IMR-90 (cell line): Measurements from ENCODE around the gene VAT1. TPM values are rescaled to one million over a fixed set of nuclear protein-coding genes. Genes with fewer than 3 reads are reported as not detected.

Source experiments
- ATAC-seq: fragments of 200-7000 bp; cut with Tn5 transposase; 2 replicates; pipeline ENCODE4 v1.9.1; 2020; ENCODE audit warnings: low read depth, mild to moderate bottlenecking, moderate library complexity
- BruUV-seq: library from RNA; stranded (reverse); fragments of 400-500 nt; replicated peaks from 2 replicates; lab custom pipeline; 2021; lab: Mats Ljungman, UMichigan
- CTCF ChIA-PET: fragments of 300-600 bp; formaldehyde crosslinking; extraction: SDS; loops from one replicate; lab custom pipeline; 2021; ENCODE audit warnings: antibody characterized with exemption; lab: Yijun Ruan, JAX
- POLR2A ChIA-PET: fragments of 300-600 bp; sonication (Branson Sonifier 250); formaldehyde crosslinking; loops from one replicate; lab custom pipeline; 2022; ENCODE audit warnings: antibody characterized with exemption; ENCODE audit not compliant: unreplicated experiment; lab: Charles Lee
- DNase-seq: peaks from one replicate; pipeline ENCODE4 v3.0.0; 2013
- H2AFZ ChIP-seq: replicated peaks from 2 replicates; pipeline ENCODE3; 2013; ENCODE audit warnings: low read length, mild to moderate bottlenecking; ENCODE audit not compliant: poor library complexity
- H2AK5ac ChIP-seq: 2 replicates; pipeline ENCODE4 v1.6.1; 2013; ENCODE audit warnings: low read depth, low read length, inconsistent platforms
- H2AK9ac ChIP-seq: replicated peaks from 2 replicates; pipeline ENCODE3; 2013; ENCODE audit warnings: mild to moderate bottlenecking, low read depth, low read length, moderate library complexity; ENCODE audit not compliant: poor library complexity
- H2BK120ac ChIP-seq: 2 replicates; pipeline ENCODE4 v1.6.1; 2013; ENCODE audit warnings: low read depth, low read length, inconsistent platforms
- H2BK15ac ChIP-seq: 3 replicates; pipeline ENCODE4 v1.6.1; 2013; ENCODE audit warnings: low read depth, low read length, inconsistent platforms
- H2BK20ac ChIP-seq: 2 replicates; pipeline ENCODE4 v1.6.1; 2013; ENCODE audit warnings: low read depth, mild to moderate bottlenecking, inconsistent platforms, low read length, moderate library complexity
- H2BK5ac ChIP-seq: 2 replicates; pipeline ENCODE4 v1.6.1; 2013; ENCODE audit warnings: mild to moderate bottlenecking, low read depth, low read length, inconsistent platforms; ENCODE audit not compliant: poor library complexity, severe bottlenecking
- H3K14ac ChIP-seq: replicated peaks from 2 replicates; pipeline ENCODE4 v1.6.1; 2013; ENCODE audit warnings: low read depth, low read length, inconsistent platforms
- H3K18ac ChIP-seq: 2 replicates; pipeline ENCODE4 v1.6.1; 2013; ENCODE audit warnings: low read depth, low read length, control low read depth
- H3K23ac ChIP-seq: 2 replicates; pipeline ENCODE4 v1.6.1; 2013; ENCODE audit warnings: low read depth, low read length, inconsistent platforms
- H3K27ac ChIP-seq: 2 replicates; pipeline ENCODE4 v1.5.1; 2013; ENCODE audit warnings: mild to moderate bottlenecking, control low read depth, low read length; ENCODE audit not compliant: insufficient read depth
- H3K27me3 ChIP-seq: 2 replicates; pipeline ENCODE4 v1.6.1; 2013; ENCODE audit warnings: low read length; ENCODE audit not compliant: control insufficient read depth, insufficient read depth
- H3K36me3 ChIP-seq: 2 replicates; pipeline ENCODE4 v1.6.1; 2013; ENCODE audit warnings: low read length, mixed read lengths; ENCODE audit not compliant: control insufficient read depth, insufficient read depth
- H3K4ac ChIP-seq: 2 replicates; pipeline ENCODE4 v1.6.1; 2013; ENCODE audit warnings: low read depth, low read length, inconsistent platforms
- H3K4me1 ChIP-seq: 2 replicates; pipeline ENCODE4 v1.6.1; 2013; ENCODE audit warnings: low read length, mixed read lengths; ENCODE audit not compliant: control insufficient read depth, insufficient read depth
- H3K4me2 ChIP-seq: 2 replicates; pipeline ENCODE4 v1.6.1; 2013; ENCODE audit warnings: low read depth, mild to moderate bottlenecking, control low read depth, low read length, moderate library complexity
- H3K4me3 ChIP-seq: 2 replicates; pipeline ENCODE4 v1.5.1; 2013; ENCODE audit warnings: low read depth, mild to moderate bottlenecking, control low read depth, low read length, moderate library complexity; ENCODE audit not compliant: insufficient read depth
- H3K56ac ChIP-seq: 2 replicates; pipeline ENCODE4 v1.6.1; 2013; ENCODE audit warnings: low read length, inconsistent platforms; ENCODE audit not compliant: insufficient read depth; ENCODE audit errors: extremely low read depth
- H3K79me1 ChIP-seq, 2 experiments: 2 replicates each; pipeline ENCODE4 v1.6.1; 2013; ENCODE audit warnings: low read length in 2 of 2, inconsistent platforms in 1 of 2, low read depth in 1 of 2
- H3K9ac ChIP-seq: 2 replicates; pipeline ENCODE4 v1.6.1; 2013; ENCODE audit warnings: low read depth, low read length, control low read depth
- H3K9me1 ChIP-seq: 2 replicates; pipeline ENCODE4 v1.6.1; 2013; ENCODE audit warnings: low read length, inconsistent platforms; ENCODE audit not compliant: insufficient read depth
- H3K9me3 ChIP-seq: 2 replicates; pipeline ENCODE4 v1.6.1; 2013; ENCODE audit warnings: low read length; ENCODE audit not compliant: control insufficient read depth, insufficient read depth
- H4K20me1 ChIP-seq: 2 replicates; pipeline ENCODE4 v1.6.1; 2013; ENCODE audit warnings: low read length, inconsistent platforms; ENCODE audit not compliant: insufficient read depth
- H4K5ac ChIP-seq: 2 replicates; pipeline ENCODE4 v1.6.1; 2013; ENCODE audit warnings: mild to moderate bottlenecking, low read depth, low read length, control low read depth
- H4K8ac ChIP-seq, 2 experiments: 2 replicates each; pipeline ENCODE4 v1.6.1; 2013; ENCODE audit warnings: low read depth in 2 of 2, low read length in 2 of 2, control low read depth in 1 of 2, inconsistent platforms in 1 of 2
- H4K91ac ChIP-seq: 2 replicates; pipeline ENCODE4 v1.6.1; 2013; ENCODE audit warnings: low read depth, low read length, inconsistent platforms; ENCODE audit not compliant: insufficient read depth
- BHLHE40 ChIP-seq: fragments of 150-350 bp; IDR thresholded peaks from 2 replicates; pipeline ENCODE4 v1.6.1; 2016; ENCODE audit warnings: mild to moderate bottlenecking, low read depth, low read length
- CEBPB ChIP-seq: IDR thresholded peaks from 2 replicates; pipeline ENCODE4 v1.6.1; 2012; ENCODE audit warnings: low read depth, low read length, improper control_type of control experiment
- CHD1 ChIP-seq: IDR thresholded peaks from 2 replicates; pipeline ENCODE4 v1.6.1; 2012; ENCODE audit warnings: low read depth, low read length, improper control_type of control experiment
- FOS ChIP-seq: fragments of 150-350 bp; IDR thresholded peaks from 2 replicates; pipeline ENCODE4 v1.6.1; 2016; ENCODE audit warnings: low read depth, low read length
- MAFK ChIP-seq: IDR thresholded peaks from 2 replicates; pipeline ENCODE4 v1.6.1; 2012; ENCODE audit warnings: low read depth, low read length, improper control_type of control experiment
- MXI1 ChIP-seq: IDR thresholded peaks from 2 replicates; pipeline ENCODE4 v1.6.1; 2012; ENCODE audit warnings: low read depth, mild to moderate bottlenecking, low read length, moderate library complexity, borderline replicate concordance
- POLR2A ChIP-seq: IDR thresholded peaks from 2 replicates; pipeline ENCODE4 v1.6.1; 2012; ENCODE audit warnings: mild to moderate bottlenecking, low read depth, low read length
- RAD21 ChIP-seq: IDR thresholded peaks from 2 replicates; pipeline ENCODE4 v1.6.1; 2012; ENCODE audit warnings: low read length, improper control_type of control experiment
- RCOR1 ChIP-seq: IDR thresholded peaks from 2 replicates; pipeline ENCODE4 v1.6.1; 2012; ENCODE audit warnings: mild to moderate bottlenecking, low read length, improper control_type of control experiment; ENCODE audit not compliant: insufficient replicate concordance
- RFX5 ChIP-seq: IDR thresholded peaks from 2 replicates; pipeline ENCODE4 v1.8.0; 2012; ENCODE audit warnings: low read depth, mild to moderate bottlenecking, low read length, moderate library complexity
- SMC3 ChIP-seq: fragments of 150-350 bp; IDR thresholded peaks from 2 replicates; pipeline ENCODE4 v1.6.1; 2016; ENCODE audit warnings: low read depth, mild to moderate bottlenecking, antibody characterized with exemption, low read length, moderate library complexity
- WGBS, 2 experiments: methylation state at CpG; one replicate each; pipeline versions ENCODE4 v1.1.5 to v1.1.7; 2013; ENCODE audit warnings: missing lambda C conversion rate in 2 of 2; ENCODE audit not compliant: insufficient read length in 1 of 2; ENCODE audit errors: extremely low coverage in 2 of 2; 5-methylcytosine and 5-hydroxymethylcytosine counted together
- dilution Hi-C: fragments of 300-500 bp; cut with HindIII; formaldehyde crosslinking; loops from one replicate; pipeline ENCODE4 v1.14.3; 2018; ENCODE audit warnings: low sequenced_read_pairs; ENCODE audit not compliant: unreplicated experiment
- in situ Hi-C: fragments of 300-500 bp; cut with MboI; formaldehyde crosslinking; loops from 3 replicates; pipeline ENCODE4 v1.14.3; 2019; ENCODE audit warnings: low sequenced_read_pairs, inconsistent platforms, mixed read lengths
- intact Hi-C: fragments of 100-400 bp; cut with micrococcal nuclease; formaldehyde crosslinking; loops from 2 replicates; pipeline ENCODE4 v1.10.0; 2022
- polyA plus RNA-seq, 3 experiments: library from polyadenylated mRNA; depleted of rRNA; stranded (reverse); fragments of >200 nt; gene quantifications; 2 replicates each; pipeline ENCODE4 v1.2.3, GENCODE V29; 2012; ENCODE audit warnings: low replicate concordance in 1 of 3
- total RNA-seq: library from RNA; depleted of rRNA; stranded (reverse); fragments of >200 nt; gene quantifications from 2 replicates; pipeline ENCODE4 v1.2.3, GENCODE V29; 2012
- TF ChIP-seq, protein P1 (sequence below): conservative IDR thresholded peaks from 2 replicates; pipeline ENCODE4 v1.5.1; 2012; ENCODE audit warnings: mild to moderate bottlenecking, low read depth, low read length, improper control_type of control experiment
- TF ChIP-seq, protein P2 (sequence below): fragments of 150-350 bp; IDR thresholded peaks from 2 replicates; pipeline ENCODE4 v1.6.1; 2016; ENCODE audit warnings: low read depth, mild to moderate bottlenecking, low read length, moderate library complexity, borderline replicate concordance
- TF ChIP-seq, protein P3 (sequence below): fragments of 150-350 bp; IDR thresholded peaks from 2 replicates; pipeline ENCODE4 v1.6.1; 2017; ENCODE audit warnings: mild to moderate bottlenecking, antibody characterized with exemption, low read length, low read depth

Gene VAT1
- total and polyA plus RNA-seq, 2 of the 4 experiments (the other 2 are of a cell fraction) = 97.3 to 101 TPM

DNA sequence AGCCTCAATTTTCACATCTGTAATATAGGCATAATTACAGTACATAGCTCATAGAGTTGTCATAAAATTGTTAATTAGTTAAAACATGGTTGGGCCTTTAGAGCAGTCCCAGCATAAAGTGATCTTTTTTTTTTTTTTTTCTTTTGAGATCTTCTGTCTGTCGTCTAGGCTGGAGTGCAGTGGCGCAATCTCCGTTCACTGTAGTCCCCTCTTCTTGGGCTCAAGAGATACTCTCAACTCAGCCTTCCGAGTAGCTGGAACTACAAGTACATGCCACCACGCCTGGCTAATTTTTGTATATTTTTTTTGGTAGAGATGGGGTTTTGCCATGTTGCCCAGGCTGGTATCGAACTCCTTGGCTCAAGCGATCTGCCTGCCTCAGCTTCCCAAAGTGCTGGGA is 33.9 kb upstream of the VAT1 start:
- ChIA-PET POLR2A (no interaction called here), CTCF (no interaction called here)
- H3K36me3 ChIP-seq = no peaks in the 10 kb centered on the region; the same call in 1 of the 2 replicates
- H3K14ac ChIP-seq = no peak overlapping the region
- H4K91ac ChIP-seq = no peak overlapping the region
- H2BK120ac ChIP-seq = no peak overlapping the region
- no peaks in the 10 kb centered on the region for H3K27me3 ChIP-seq
- in situ Hi-C loops = loop anchor here (25.0 kb wide), 1 partner anchor 94 kb away; the partner anchor contains the start of gene AARSD1
- no peaks in the 10 kb centered on the region for H3K79me1 ChIP-seq
- no peak overlapping the region for H3K4ac ChIP-seq
- H3K23ac ChIP-seq = no peak overlapping the region
- no peak overlapping the region for H2AFZ ChIP-seq
- H3K9me1 ChIP-seq = no peaks in the 10 kb centered on the region
- no peak overlapping the region for H2AK5ac ChIP-seq
- no peak overlapping the region for H2BK5ac ChIP-seq
- dilution Hi-C loops = no loop called here
- H3K27ac ChIP-seq = no peak overlapping the region
- DNase-seq = no peak
- TF ChIP-seq, protein P1, sequence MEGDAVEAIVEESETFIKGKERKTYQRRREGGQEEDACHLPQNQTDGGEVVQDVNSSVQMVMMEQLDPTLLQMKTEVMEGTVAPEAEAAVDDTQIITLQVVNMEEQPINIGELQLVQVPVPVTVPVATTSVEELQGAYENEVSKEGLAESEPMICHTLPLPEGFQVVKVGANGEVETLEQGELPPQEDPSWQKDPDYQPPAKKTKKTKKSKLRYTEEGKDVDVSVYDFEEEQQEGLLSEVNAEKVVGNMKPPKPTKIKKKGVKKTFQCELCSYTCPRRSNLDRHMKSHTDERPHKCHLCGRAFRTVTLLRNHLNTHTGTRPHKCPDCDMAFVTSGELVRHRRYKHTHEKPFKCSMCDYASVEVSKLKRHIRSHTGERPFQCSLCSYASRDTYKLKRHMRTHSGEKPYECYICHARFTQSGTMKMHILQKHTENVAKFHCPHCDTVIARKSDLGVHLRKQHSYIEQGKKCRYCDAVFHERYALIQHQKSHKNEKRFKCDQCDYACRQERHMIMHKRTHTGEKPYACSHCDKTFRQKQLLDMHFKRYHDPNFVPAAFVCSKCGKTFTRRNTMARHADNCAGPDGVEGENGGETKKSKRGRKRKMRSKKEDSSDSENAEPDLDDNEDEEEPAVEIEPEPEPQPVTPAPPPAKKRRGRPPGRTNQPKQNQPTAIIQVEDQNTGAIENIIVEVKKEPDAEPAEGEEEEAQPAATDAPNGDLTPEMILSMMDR = no peak
- TF ChIP-seq BHLHE40 = no peak
- TF ChIP-seq RFX5 = no peak
- TF ChIP-seq CHD1 = no peak
- no peak for TF ChIP-seq RCOR1
- no peak for TF ChIP-seq MXI1
- no peak for TF ChIP-seq SMC3
- no peak for TF ChIP-seq POLR2A
- no peak for TF ChIP-seq RAD21
- no peak for TF ChIP-seq CEBPB
- TF ChIP-seq FOS = no peak
- TF ChIP-seq MAFK = no peak
- TF ChIP-seq, protein P2, sequence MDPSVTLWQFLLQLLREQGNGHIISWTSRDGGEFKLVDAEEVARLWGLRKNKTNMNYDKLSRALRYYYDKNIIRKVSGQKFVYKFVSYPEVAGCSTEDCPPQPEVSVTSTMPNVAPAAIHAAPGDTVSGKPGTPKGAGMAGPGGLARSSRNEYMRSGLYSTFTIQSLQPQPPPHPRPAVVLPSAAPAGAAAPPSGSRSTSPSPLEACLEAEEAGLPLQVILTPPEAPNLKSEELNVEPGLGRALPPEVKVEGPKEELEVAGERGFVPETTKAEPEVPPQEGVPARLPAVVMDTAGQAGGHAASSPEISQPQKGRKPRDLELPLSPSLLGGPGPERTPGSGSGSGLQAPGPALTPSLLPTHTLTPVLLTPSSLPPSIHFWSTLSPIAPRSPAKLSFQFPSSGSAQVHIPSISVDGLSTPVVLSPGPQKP = no peak
- TF ChIP-seq, protein P3, sequence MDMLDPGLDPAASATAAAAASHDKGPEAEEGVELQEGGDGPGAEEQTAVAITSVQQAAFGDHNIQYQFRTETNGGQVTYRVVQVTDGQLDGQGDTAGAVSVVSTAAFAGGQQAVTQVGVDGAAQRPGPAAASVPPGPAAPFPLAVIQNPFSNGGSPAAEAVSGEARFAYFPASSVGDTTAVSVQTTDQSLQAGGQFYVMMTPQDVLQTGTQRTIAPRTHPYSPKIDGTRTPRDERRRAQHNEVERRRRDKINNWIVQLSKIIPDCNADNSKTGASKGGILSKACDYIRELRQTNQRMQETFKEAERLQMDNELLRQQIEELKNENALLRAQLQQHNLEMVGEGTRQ = no peak
- no peak overlapping the region for H4K8ac ChIP-seq
- no peak overlapping the region for H3K4me3 ChIP-seq
- no peak overlapping the region for H2BK15ac ChIP-seq
- no peak overlapping the region for H3K56ac ChIP-seq
- H3K9ac ChIP-seq = no peak overlapping the region
- ATAC-seq = no peak
- no peaks in the 10 kb centered on the region for H3K4me1 ChIP-seq
- H2AK9ac ChIP-seq = no peak overlapping the region
- H3K18ac ChIP-seq = no peak overlapping the region
- no peaks in the 10 kb centered on the region for H4K20me1 ChIP-seq
- no CpG with 5 or more reads among the region's 7 CpGs for WGBS, 2 experiments
- H4K5ac ChIP-seq = no peak overlapping the region
- intact Hi-C loops = no loop called here
- no TSS peak for BruUV-seq
- H3K9me3 ChIP-seq = no peaks in the 10 kb centered on the region
- H3K4me2 ChIP-seq = no peak overlapping the region
- H2BK20ac ChIP-seq = no peak overlapping the region
